IMR-90 (cell line): ENCODE measurements around the gene CPEB2. TPM values are rescaled to one million over a fixed set of nuclear protein-coding genes. Genes with fewer than 3 reads are reported as not detected.

Experiments
- ATAC-seq: fragments of 200-7000 bp; cut with Tn5 transposase; 2 replicates; pipeline ENCODE4 v1.9.1; 2020; ENCODE audit warnings: low read depth, mild to moderate bottlenecking, moderate library complexity
- BruUV-seq: library from RNA; stranded (reverse); fragments of 400-500 nt; replicated peaks from 2 replicates; lab custom pipeline; 2021; lab: Mats Ljungman, UMichigan
- CTCF ChIA-PET: fragments of 300-600 bp; formaldehyde crosslinking; extraction: SDS; loops from one replicate; lab custom pipeline; 2021; ENCODE audit warnings: antibody characterized with exemption; lab: Yijun Ruan, JAX
- POLR2A ChIA-PET: fragments of 300-600 bp; sonication (Branson Sonifier 250); formaldehyde crosslinking; loops from one replicate; lab custom pipeline; 2022; ENCODE audit warnings: antibody characterized with exemption; ENCODE audit not compliant: unreplicated experiment; lab: Charles Lee
- DNase-seq: peaks from one replicate; pipeline ENCODE4 v3.0.0; 2013
- H2AFZ ChIP-seq: replicated peaks from 2 replicates; pipeline ENCODE3; 2013; ENCODE audit warnings: low read length, mild to moderate bottlenecking; ENCODE audit not compliant: poor library complexity
- H2AK5ac ChIP-seq: 2 replicates; pipeline ENCODE4 v1.6.1; 2013; ENCODE audit warnings: low read depth, low read length, inconsistent platforms
- H2AK9ac ChIP-seq: replicated peaks from 2 replicates; pipeline ENCODE3; 2013; ENCODE audit warnings: mild to moderate bottlenecking, low read depth, low read length, moderate library complexity; ENCODE audit not compliant: poor library complexity
- H2BK120ac ChIP-seq: 2 replicates; pipeline ENCODE4 v1.6.1; 2013; ENCODE audit warnings: low read depth, low read length, inconsistent platforms
- H2BK15ac ChIP-seq: 3 replicates; pipeline ENCODE4 v1.6.1; 2013; ENCODE audit warnings: low read depth, low read length, inconsistent platforms
- H2BK20ac ChIP-seq: 2 replicates; pipeline ENCODE4 v1.6.1; 2013; ENCODE audit warnings: low read depth, mild to moderate bottlenecking, inconsistent platforms, low read length, moderate library complexity
- H2BK5ac ChIP-seq: 2 replicates; pipeline ENCODE4 v1.6.1; 2013; ENCODE audit warnings: mild to moderate bottlenecking, low read depth, low read length, inconsistent platforms; ENCODE audit not compliant: poor library complexity, severe bottlenecking
- H3K14ac ChIP-seq: replicated peaks from 2 replicates; pipeline ENCODE4 v1.6.1; 2013; ENCODE audit warnings: low read depth, low read length, inconsistent platforms
- H3K18ac ChIP-seq: 2 replicates; pipeline ENCODE4 v1.6.1; 2013; ENCODE audit warnings: low read depth, low read length, control low read depth
- H3K23ac ChIP-seq: 2 replicates; pipeline ENCODE4 v1.6.1; 2013; ENCODE audit warnings: low read depth, low read length, inconsistent platforms
- H3K27ac ChIP-seq: 2 replicates; pipeline ENCODE4 v1.5.1; 2013; ENCODE audit warnings: mild to moderate bottlenecking, control low read depth, low read length; ENCODE audit not compliant: insufficient read depth
- H3K27me3 ChIP-seq: 2 replicates; pipeline ENCODE4 v1.6.1; 2013; ENCODE audit warnings: low read length; ENCODE audit not compliant: control insufficient read depth, insufficient read depth
- H3K36me3 ChIP-seq: 2 replicates; pipeline ENCODE4 v1.6.1; 2013; ENCODE audit warnings: low read length, mixed read lengths; ENCODE audit not compliant: control insufficient read depth, insufficient read depth
- H3K4ac ChIP-seq: 2 replicates; pipeline ENCODE4 v1.6.1; 2013; ENCODE audit warnings: low read depth, low read length, inconsistent platforms
- H3K4me1 ChIP-seq: 2 replicates; pipeline ENCODE4 v1.6.1; 2013; ENCODE audit warnings: low read length, mixed read lengths; ENCODE audit not compliant: control insufficient read depth, insufficient read depth
- H3K4me2 ChIP-seq: 2 replicates; pipeline ENCODE4 v1.6.1; 2013; ENCODE audit warnings: low read depth, mild to moderate bottlenecking, control low read depth, low read length, moderate library complexity
- H3K4me3 ChIP-seq: 2 replicates; pipeline ENCODE4 v1.5.1; 2013; ENCODE audit warnings: low read depth, mild to moderate bottlenecking, control low read depth, low read length, moderate library complexity; ENCODE audit not compliant: insufficient read depth
- H3K56ac ChIP-seq: 2 replicates; pipeline ENCODE4 v1.6.1; 2013; ENCODE audit warnings: low read length, inconsistent platforms; ENCODE audit not compliant: insufficient read depth; ENCODE audit errors: extremely low read depth
- H3K79me1 ChIP-seq, 2 experiments: 2 replicates each; pipeline ENCODE4 v1.6.1; 2013; ENCODE audit warnings: low read length in 2 of 2, inconsistent platforms in 1 of 2, low read depth in 1 of 2
- H3K9ac ChIP-seq: 2 replicates; pipeline ENCODE4 v1.6.1; 2013; ENCODE audit warnings: low read depth, low read length, control low read depth
- H3K9me1 ChIP-seq: 2 replicates; pipeline ENCODE4 v1.6.1; 2013; ENCODE audit warnings: low read length, inconsistent platforms; ENCODE audit not compliant: insufficient read depth
- H3K9me3 ChIP-seq: 2 replicates; pipeline ENCODE4 v1.6.1; 2013; ENCODE audit warnings: low read length; ENCODE audit not compliant: control insufficient read depth, insufficient read depth
- H4K20me1 ChIP-seq: 2 replicates; pipeline ENCODE4 v1.6.1; 2013; ENCODE audit warnings: low read length, inconsistent platforms; ENCODE audit not compliant: insufficient read depth
- H4K5ac ChIP-seq: 2 replicates; pipeline ENCODE4 v1.6.1; 2013; ENCODE audit warnings: mild to moderate bottlenecking, low read depth, low read length, control low read depth
- H4K8ac ChIP-seq, 2 experiments: 2 replicates each; pipeline ENCODE4 v1.6.1; 2013; ENCODE audit warnings: low read depth in 2 of 2, low read length in 2 of 2, control low read depth in 1 of 2, inconsistent platforms in 1 of 2
- H4K91ac ChIP-seq: 2 replicates; pipeline ENCODE4 v1.6.1; 2013; ENCODE audit warnings: low read depth, low read length, inconsistent platforms; ENCODE audit not compliant: insufficient read depth
- CEBPB ChIP-seq: IDR thresholded peaks from 2 replicates; pipeline ENCODE4 v1.6.1; 2012; ENCODE audit warnings: low read depth, low read length, improper control_type of control experiment
- NFE2L2 ChIP-seq: fragments of 150-350 bp; IDR thresholded peaks from 2 replicates; pipeline ENCODE4 v1.6.1; 2016; ENCODE audit warnings: low read depth, mild to moderate bottlenecking, low read length
- WGBS, 2 experiments: methylation state at CpG; one replicate each; pipeline versions ENCODE4 v1.1.5 to v1.1.7; 2013; ENCODE audit warnings: missing lambda C conversion rate in 2 of 2; ENCODE audit not compliant: insufficient read length in 1 of 2; ENCODE audit errors: extremely low coverage in 2 of 2; 5-methylcytosine and 5-hydroxymethylcytosine counted together
- dilution Hi-C: fragments of 300-500 bp; cut with HindIII; formaldehyde crosslinking; loops from one replicate; pipeline ENCODE4 v1.14.3; 2018; ENCODE audit warnings: low sequenced_read_pairs; ENCODE audit not compliant: unreplicated experiment
- in situ Hi-C: fragments of 300-500 bp; cut with MboI; formaldehyde crosslinking; loops from 3 replicates; pipeline ENCODE4 v1.14.3; 2019; ENCODE audit warnings: low sequenced_read_pairs, inconsistent platforms, mixed read lengths
- intact Hi-C: fragments of 100-400 bp; cut with micrococcal nuclease; formaldehyde crosslinking; loops from 2 replicates; pipeline ENCODE4 v1.10.0; 2022
- polyA plus RNA-seq, 3 experiments: library from polyadenylated mRNA; depleted of rRNA; stranded (reverse); fragments of >200 nt; gene quantifications; 2 replicates each; pipeline ENCODE4 v1.2.3, GENCODE V29; 2012; ENCODE audit warnings: low replicate concordance in 1 of 3
- total RNA-seq: library from RNA; depleted of rRNA; stranded (reverse); fragments of >200 nt; gene quantifications from 2 replicates; pipeline ENCODE4 v1.2.3, GENCODE V29; 2012

CPEB2 gene
- total and polyA plus RNA-seq, 2 of the 4 experiments (the other 2 are of a cell fraction) = 10.6 to 12.0 TPM

DNA sequence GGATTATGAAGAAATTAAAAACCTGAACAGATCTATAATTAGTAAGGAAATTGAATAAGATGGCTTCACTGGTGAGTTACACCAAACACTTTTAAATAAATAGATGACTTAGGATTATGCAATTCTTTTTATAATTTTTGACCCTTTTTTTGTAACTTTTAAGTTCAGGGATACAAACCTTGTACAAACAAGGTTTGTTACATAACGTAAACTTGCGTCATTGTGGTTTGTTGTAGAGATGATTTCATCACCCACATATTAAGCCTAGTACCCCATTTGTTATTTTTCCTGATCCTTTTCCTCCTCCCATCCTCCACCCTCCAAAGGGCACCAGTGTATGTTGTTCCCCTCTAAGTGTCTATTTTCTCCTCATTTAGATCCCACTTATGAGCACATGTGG, 75.7 kb downstream of the CPEB2 start:
- ChIA-PET CTCF (no interaction called here), POLR2A (no interaction called here)
- no peak overlapping the region for H2BK20ac ChIP-seq
- no peaks in the 10 kb centered on the region for H3K9me1 ChIP-seq
- no peak overlapping the region for H4K91ac ChIP-seq
- H4K8ac ChIP-seq = no peak overlapping the region
- dilution Hi-C loops = no loop called here
- H3K4me2 ChIP-seq = no peak overlapping the region; the same call in 1 of the 2 replicates
- H3K4me1 ChIP-seq = no peaks in the 10 kb centered on the region; the same call in 1 of the 2 replicates
- H3K4ac ChIP-seq = no peak overlapping the region
- ATAC-seq (peak; percentile 64), DNase-seq (peak; percentile 84)
- no peak overlapping the region for H3K23ac ChIP-seq
- no peaks in the 10 kb centered on the region for H3K79me1 ChIP-seq
- no peak overlapping the region for H3K14ac ChIP-seq
- TF ChIP-seq CEBPB (peak; percentile 86), NFE2L2 (no peak)
- no peak overlapping the region for H2AK9ac ChIP-seq
- H2BK120ac ChIP-seq = no peak overlapping the region
- H3K9me3 ChIP-seq = peaks cover 3% of the 10 kb centered on the region; the same call in 1 of the 2 replicates
- no peak overlapping the region for H3K56ac ChIP-seq
- H3K18ac ChIP-seq = no peak overlapping the region
- BruUV-seq = no TSS peak
- in situ Hi-C loops = no loop called here
- no peak overlapping the region for H4K5ac ChIP-seq
- WGBS, 2 experiments = no CpG with 5 or more reads among the region's 2 CpGs
- H2BK5ac ChIP-seq = peak overlapping the region; percentile 74
- H3K27me3 ChIP-seq = no peaks in the 10 kb centered on the region
- no peak overlapping the region for H3K27ac ChIP-seq
- no peak overlapping the region for H2BK15ac ChIP-seq
- intact Hi-C loops = no loop called here
- no peaks in the 10 kb centered on the region for H3K36me3 ChIP-seq
- H2AFZ ChIP-seq = no peak overlapping the region
- no peaks in the 10 kb centered on the region for H4K20me1 ChIP-seq
- no peak overlapping the region for H3K4me3 ChIP-seq
- no peak overlapping the region for H3K9ac ChIP-seq
- no peak overlapping the region for H2AK5ac ChIP-seq
